ENCODE data around the gene TMEM259.

Gene TMEM259

DNA sequence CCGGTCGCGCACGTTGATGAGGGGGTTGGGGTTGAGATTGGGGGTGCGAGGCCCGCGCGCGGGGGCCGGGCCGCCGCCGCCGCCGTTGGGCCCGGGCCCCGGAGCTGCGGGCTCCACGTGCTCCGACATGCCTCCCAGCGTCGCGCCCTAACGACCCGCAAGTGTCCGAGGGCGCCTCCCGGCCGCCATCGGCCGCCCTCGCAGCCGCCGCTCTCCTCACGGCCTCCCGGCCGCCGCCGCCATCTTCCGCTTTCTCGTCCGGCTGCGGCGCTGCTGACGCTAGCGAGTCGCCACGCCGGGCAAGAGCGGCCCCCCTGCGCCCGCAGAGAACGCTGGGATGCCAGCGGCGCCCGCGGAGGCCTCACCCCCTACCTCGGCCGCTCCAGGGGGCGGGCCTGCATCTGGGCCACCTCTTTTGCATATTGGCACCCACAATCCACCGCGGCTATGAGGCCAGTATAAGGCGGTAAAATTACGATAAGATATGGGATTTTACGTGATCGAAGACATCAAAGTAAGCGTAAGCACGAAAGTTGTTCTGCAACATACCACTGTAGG, at the start of gene TMEM259:
TSS of gene TMEM259 (minus strand) at position 256 of the 558 bp plus-strand sequence. CDS start at position 129, 127 bp downstream.
- peak; percentile 86 for DNase-seq (ENCODE audit: extremely low read depth, low read depth)

DNA sequence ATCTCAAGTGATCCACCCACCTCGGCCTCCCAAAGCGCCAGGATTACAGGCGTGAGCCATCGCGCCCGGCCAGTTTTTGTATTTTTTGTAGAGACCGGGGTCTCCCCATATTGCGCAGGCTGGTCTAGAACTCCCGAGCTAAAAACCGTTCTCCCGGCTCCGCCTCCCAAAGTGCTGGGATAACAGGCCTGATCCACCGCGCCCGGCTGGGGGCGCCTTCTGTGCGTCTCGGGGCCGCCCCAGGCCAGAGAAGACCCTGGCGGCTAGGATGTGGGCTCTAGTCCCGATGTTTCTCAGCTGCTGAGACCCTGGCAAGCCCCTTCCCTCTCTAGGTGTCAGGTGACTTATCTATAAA, 49.6 kb upstream of the TMEM259 start:
- TF ChIP-seq, protein P1, sequence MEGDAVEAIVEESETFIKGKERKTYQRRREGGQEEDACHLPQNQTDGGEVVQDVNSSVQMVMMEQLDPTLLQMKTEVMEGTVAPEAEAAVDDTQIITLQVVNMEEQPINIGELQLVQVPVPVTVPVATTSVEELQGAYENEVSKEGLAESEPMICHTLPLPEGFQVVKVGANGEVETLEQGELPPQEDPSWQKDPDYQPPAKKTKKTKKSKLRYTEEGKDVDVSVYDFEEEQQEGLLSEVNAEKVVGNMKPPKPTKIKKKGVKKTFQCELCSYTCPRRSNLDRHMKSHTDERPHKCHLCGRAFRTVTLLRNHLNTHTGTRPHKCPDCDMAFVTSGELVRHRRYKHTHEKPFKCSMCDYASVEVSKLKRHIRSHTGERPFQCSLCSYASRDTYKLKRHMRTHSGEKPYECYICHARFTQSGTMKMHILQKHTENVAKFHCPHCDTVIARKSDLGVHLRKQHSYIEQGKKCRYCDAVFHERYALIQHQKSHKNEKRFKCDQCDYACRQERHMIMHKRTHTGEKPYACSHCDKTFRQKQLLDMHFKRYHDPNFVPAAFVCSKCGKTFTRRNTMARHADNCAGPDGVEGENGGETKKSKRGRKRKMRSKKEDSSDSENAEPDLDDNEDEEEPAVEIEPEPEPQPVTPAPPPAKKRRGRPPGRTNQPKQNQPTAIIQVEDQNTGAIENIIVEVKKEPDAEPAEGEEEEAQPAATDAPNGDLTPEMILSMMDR (IDR thresholded peaks at IDR 0.05; ENCODE audit: low read depth, low read length, missing control alignments) = peak; percentile 21
- H3K4me3 ChIP-seq (replicated peaks; ENCODE audit: low read depth, low read length) = peak overlapping the region; percentile 31
- DNase-seq (ENCODE audit: extremely low read depth, low read depth) = no peak

More for the DNA sequence above, at the start of gene TMEM259:
- peak within 1 kb of the TSS; percentile 95 for H3K4me3 ChIP-seq (replicated peaks; ENCODE audit: low read depth, low read length)
- TF ChIP-seq, protein P1 (IDR thresholded peaks at IDR 0.05; ENCODE audit: low read depth, low read length, missing control alignments) = no peak

DNA sequence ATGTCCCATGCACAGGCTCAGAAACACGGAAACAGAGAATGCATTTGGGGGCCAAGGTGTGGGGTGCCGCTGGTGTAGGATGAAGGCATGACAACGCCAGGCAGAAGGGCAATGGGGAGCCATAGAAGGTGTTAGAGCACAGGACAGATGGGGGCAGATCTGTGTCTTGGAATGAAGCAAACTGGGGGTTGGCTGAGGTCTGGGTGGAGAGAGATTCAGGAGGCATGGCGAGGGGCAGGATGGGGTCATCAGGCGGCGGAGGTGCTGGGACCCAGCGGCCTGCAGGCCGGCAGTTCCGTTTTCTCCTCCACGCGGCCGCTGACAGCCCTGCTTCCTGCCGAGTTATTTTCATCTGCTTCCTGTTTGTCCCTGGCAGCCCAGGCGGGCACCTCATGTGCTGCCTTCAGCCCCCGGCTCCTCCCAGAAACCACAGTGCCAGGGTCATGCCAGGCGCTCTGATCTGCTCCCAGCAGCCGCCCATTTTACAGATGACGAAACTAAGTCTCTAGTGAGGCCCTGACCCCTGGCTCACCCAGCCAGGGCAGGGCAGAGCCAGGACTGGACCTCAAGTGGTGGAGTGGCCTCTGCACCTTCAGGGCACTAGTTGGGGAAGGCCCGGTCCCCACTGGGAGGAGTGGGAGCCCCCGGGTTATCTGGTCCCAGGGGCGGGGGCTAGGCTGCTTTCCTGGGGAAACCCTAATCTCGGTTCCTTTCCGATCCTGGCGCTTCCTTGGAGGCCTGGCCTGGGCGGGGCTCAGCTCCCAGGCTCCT, 48.3 kb upstream of the TMEM259 start:
- no peak overlapping the region for H3K4me3 ChIP-seq (replicated peaks; ENCODE audit: low read depth, low read length)
- DNase-seq (ENCODE audit: extremely low read depth, low read depth) = no peak
- TF ChIP-seq, protein P1 (IDR thresholded peaks at IDR 0.05; ENCODE audit: low read depth, low read length, missing control alignments) = no peak

DNA sequence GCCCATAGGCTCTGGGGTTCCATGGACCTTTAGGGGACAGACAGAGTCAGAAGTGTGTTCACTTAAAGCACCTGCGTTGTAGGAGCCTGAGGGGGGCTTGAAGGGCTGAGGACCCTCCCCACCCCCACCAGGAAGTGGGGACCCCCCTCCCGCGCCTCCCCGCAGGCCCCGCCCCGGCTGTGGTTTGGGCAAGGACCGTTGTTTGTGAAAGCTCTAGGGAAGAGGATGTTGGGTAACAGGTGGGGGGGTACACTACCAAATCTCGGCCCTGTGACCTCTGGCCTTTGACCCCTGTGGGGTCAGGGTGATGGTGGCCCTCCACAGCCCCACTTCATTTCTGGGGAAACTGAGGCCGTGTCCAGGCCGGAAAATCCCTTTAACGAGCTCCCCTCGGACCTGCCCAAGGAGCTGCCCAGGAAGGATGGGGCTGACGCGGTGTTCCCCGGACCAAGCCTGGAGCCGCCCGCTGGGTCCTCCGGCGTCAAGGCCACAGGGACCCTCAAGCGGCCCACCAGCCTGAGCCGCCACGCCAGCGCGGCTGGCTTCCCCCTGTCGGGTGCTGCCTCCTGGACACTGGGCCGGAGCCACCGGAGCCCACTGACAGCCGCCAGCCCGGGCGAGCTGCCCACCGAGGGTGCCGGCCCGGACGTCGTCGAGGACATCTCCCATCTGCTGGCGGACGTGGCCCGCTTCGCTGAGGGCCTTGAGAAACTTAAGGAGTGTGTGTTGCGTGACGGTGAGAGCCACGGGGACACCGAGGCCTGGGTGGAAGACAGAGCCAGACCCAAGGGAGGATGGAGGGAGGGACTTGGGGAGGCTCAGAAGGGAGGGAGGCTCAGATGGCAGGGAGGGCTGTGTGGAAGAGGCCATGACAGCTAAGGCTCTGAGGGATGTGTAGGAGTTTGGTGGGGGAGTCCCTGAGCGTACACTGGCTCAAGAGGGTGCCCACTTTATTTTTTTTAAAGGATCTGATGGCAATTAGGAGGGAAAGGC, 47.4 kb upstream of the TMEM259 start:
- H3K4me3 ChIP-seq (replicated peaks; ENCODE audit: low read depth, low read length) = no peak overlapping the region
- DNase-seq (ENCODE audit: extremely low read depth, low read depth) = no peak
- TF ChIP-seq, protein P1 (IDR thresholded peaks at IDR 0.05; ENCODE audit: low read depth, low read length, missing control alignments) = no peak

DNA sequence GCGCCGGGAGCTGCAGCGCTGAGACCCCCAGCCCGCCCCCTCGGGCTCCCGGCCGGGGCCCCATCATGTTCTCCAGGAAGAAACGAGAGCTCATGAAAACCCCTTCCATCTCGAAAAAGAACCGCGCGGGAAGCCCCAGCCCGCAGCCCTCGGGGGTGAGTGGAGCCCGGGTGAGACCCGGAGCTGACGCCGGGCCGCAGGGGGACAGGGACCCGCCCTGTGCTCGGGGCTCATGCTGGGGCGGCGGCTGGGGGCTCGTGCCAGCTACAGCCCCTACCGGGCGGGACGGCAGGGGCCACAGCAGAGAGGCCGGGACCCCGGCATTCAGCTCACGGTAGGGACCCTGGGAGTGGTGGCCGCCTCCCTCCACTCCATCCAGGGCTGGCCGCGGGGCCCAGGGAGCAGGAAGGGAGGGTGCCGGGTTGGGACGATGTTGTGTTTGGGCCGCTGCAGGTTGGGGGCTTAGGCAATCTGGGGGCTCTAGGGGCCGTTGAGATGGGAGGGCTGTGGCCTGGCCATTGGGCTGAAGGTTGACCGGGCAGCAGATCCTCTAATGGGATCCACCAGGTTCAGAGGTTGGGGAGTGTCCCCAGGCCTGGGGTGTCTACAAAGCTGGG, 46.5 kb upstream of the TMEM259 start:
- DNase-seq (ENCODE audit: extremely low read depth, low read depth) = no peak
- H3K4me3 ChIP-seq (replicated peaks; ENCODE audit: low read depth, low read length) = peak overlapping the region; percentile 31
- TF ChIP-seq, protein P1 (IDR thresholded peaks at IDR 0.05; ENCODE audit: low read depth, low read length, missing control alignments) = no peak

DNA sequence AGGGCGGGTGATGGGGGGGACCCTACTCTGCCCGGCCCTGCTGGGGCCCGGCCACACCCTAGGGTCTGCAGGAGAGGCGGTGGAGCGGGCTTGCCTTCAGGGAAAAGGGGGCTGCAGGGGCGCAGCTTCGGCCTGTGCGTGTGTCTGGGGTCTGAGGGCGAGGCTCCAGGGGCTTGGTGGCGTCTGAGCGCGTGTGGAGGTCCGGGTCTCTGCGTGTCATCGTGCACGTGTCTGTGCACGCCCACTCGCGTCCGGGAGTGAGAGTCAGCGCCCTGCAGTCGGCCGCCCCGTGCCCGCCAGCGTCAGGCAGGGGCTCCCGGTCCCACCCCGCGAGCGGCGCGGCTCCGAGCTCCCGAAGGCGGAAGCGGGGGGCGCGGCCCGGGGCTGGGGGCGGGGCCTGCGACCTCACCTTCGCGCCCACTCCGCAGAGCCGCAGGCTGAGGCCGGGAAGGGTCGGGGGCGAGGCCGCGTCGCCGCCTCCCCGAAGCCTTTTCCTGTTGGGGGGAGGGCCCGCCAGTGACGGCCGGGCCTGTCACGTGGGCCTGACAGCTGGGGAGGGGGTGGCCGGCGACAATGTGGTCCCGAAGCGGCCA, 45.9 kb upstream of the TMEM259 start, which contains the start of gene ARHGAP45:
TSS of gene ARHGAP45 (plus strand) at position 420 of the 593 bp plus-strand sequence. CDS start 239 bp downstream, outside the sequence.
- H3K4me3 ChIP-seq (replicated peaks; ENCODE audit: low read depth, low read length) = peak within 1 kb of the TSS; percentile 31
- DNase-seq (ENCODE audit: extremely low read depth, low read depth) = no peak
- TF ChIP-seq, protein P1 (IDR thresholded peaks at IDR 0.05; ENCODE audit: low read depth, low read length, missing control alignments) = no peak

Measured in HFF-Myc (cell line).